Measurements from ENCODE around the gene FCHSD2.
"Not testable (repeated sequence)": the region's sequence is repeated elsewhere in the genome, so short reads cannot be mapped to it uniquely, and the experiment has no call there.

The FCHSD2 gene

GRCh38 chr11:73116636-73117035 lies 25.5 kb downstream of the FCHSD2 start:
- no peak for DNase-seq

- no peak for DNase-seq
These were observed 27.3 kb downstream of the FCHSD2 start for GRCh38 chr11:73114835-73115220.

GRCh38 chr11:73114110-73114834 lies 27.8 kb downstream of the FCHSD2 start:
- no peak for DNase-seq

- no peak for DNase-seq
These were observed 28.7 kb downstream of the FCHSD2 start for GRCh38 chr11:73113426-73113825.

- no peak for DNase-seq
These were observed 34.5 kb downstream of the FCHSD2 start for GRCh38 chr11:73107597-73107996.

GRCh38 chr11:73106347-73106746 lies 35.8 kb downstream of the FCHSD2 start:
- DNase-seq = no peak

- DNase-seq = no peak
These were observed 41.5 kb downstream of the FCHSD2 start for GRCh38 chr11:73100578-73100977.

GRCh38 chr11:73099512-73100266 lies 42.4 kb downstream of the FCHSD2 start:
- no peak for DNase-seq

- no peak for DNase-seq
These were observed 46.5 kb downstream of the FCHSD2 start for GRCh38 chr11:73095613-73096012.

- DNase-seq = no peak
These were observed 50.4 kb downstream of the FCHSD2 start for GRCh38 chr11:73091521-73092305.

- DNase-seq = no peak
These were observed 54.4 kb downstream of the FCHSD2 start for GRCh38 chr11:73087730-73088129.

GRCh38 chr11:73085189-73085875 lies 56.8 kb downstream of the FCHSD2 start:
- no peak for DNase-seq

GRCh38 chr11:73078631-73079030 lies 63.5 kb downstream of the FCHSD2 start:
- no peak for DNase-seq

- DNase-seq = no peak
These were observed 64.7 kb downstream of the FCHSD2 start for GRCh38 chr11:73077454-73077853.

GRCh38 chr11:73074319-73074718 lies 67.8 kb downstream of the FCHSD2 start:
- DNase-seq = no peak

- no peak for DNase-seq
These were observed 69.1 kb downstream of the FCHSD2 start for GRCh38 chr11:73072935-73073481.

GRCh38 chr11:73070653-73071052 lies 71.5 kb downstream of the FCHSD2 start:
- DNase-seq = no peak

- not testable (repeated sequence) for DNase-seq
These were observed 80.2 kb downstream of the FCHSD2 start for GRCh38 chr11:73061857-73062424.

GRCh38 chr11:73061434-73061833 lies 80.7 kb downstream of the FCHSD2 start:
- not testable (repeated sequence) for DNase-seq

GRCh38 chr11:73059915-73060314 lies 82.2 kb downstream of the FCHSD2 start:
- DNase-seq = no peak

GRCh38 chr11:73058989-73059674 lies 83.0 kb downstream of the FCHSD2 start:
- no peak for DNase-seq

All from NK-92 treated with Interleukin-12 subunit alpha and Interleukin-12 subunit beta, amount 100 ng/mL, for 24 hours (cell line).